B cell (primary cell): ENCODE data around the gene NRGN.

Experiments
- CTCF ChIP-seq: fragments of 200-600 bp; IDR thresholded peaks from one replicate; pipeline ENCODE4 v1.8.0; 2022; ENCODE audit warnings: antibody characterized with exemption, mild to moderate bottlenecking
- EZH2 ChIP-seq: IDR thresholded peaks from 2 replicates; pipeline ENCODE4 v1.6.1; 2012; ENCODE audit warnings: borderline replicate concordance, low read depth, mild to moderate bottlenecking, moderate library complexity, low read length; ENCODE audit not compliant: insufficient read depth, poor library complexity, severe bottlenecking

- TF ChIP-seq CTCF (no peak), EZH2 (no peak)
Observed at GRCh38 chr11:124783002-124783401, 43.3 kb downstream of the NRGN start.
